ENCODE data around the gene PROSER2.

The PROSER2 gene

GRCh38 chr10:11856089-11856488 is 32.9 kb downstream of the PROSER2 start:
- no peak overlapping the region for H3K4me3 ChIP-seq (replicated peaks; ENCODE audit: low read depth, low read length)
- no peak for TF ChIP-seq CTCF (IDR thresholded peaks at IDR 0.05; ENCODE audit: low read length, missing control alignments)
- no peak for DNase-seq (ENCODE audit: low read depth)

GRCh38 chr10:11856678-11857077 is 33.5 kb downstream of the PROSER2 start:
- DNase-seq (ENCODE audit: low read depth): no peak
- no peak for TF ChIP-seq CTCF (IDR thresholded peaks at IDR 0.05; ENCODE audit: low read length, missing control alignments)
- H3K4me3 ChIP-seq (replicated peaks; ENCODE audit: low read depth, low read length): no peak overlapping the region

- no peak overlapping the region for H3K4me3 ChIP-seq (replicated peaks; ENCODE audit: low read depth, low read length)
- DNase-seq (ENCODE audit: low read depth): no peak
- no peak for TF ChIP-seq CTCF (IDR thresholded peaks at IDR 0.05; ENCODE audit: low read length, missing control alignments)
These were observed 34.9 kb downstream of the PROSER2 start for GRCh38 chr10:11858093-11858492.

- no peak for DNase-seq (ENCODE audit: low read depth)
- no peak overlapping the region for H3K4me3 ChIP-seq (replicated peaks; ENCODE audit: low read depth, low read length)
- TF ChIP-seq CTCF (IDR thresholded peaks at IDR 0.05; ENCODE audit: low read length, missing control alignments): no peak
These were observed 38.2 kb downstream of the PROSER2 start for GRCh38 chr10:11861341-11861740.

GRCh38 chr10:11861811-11862428 is 38.8 kb downstream of the PROSER2 start:
- no peak overlapping the region for H3K4me3 ChIP-seq (replicated peaks; ENCODE audit: low read depth, low read length)
- TF ChIP-seq CTCF (IDR thresholded peaks at IDR 0.05; ENCODE audit: low read length, missing control alignments): no peak
- no peak for DNase-seq (ENCODE audit: low read depth)

GRCh38 chr10:11863353-11864109 is 40.4 kb downstream of the PROSER2 start:
- TF ChIP-seq CTCF (IDR thresholded peaks at IDR 0.05; ENCODE audit: low read length, missing control alignments): no peak
- no peak for DNase-seq (ENCODE audit: low read depth)
- no peak overlapping the region for H3K4me3 ChIP-seq (replicated peaks; ENCODE audit: low read depth, low read length)

- TF ChIP-seq CTCF (IDR thresholded peaks at IDR 0.05; ENCODE audit: low read length, missing control alignments): no peak
- no peak overlapping the region for H3K4me3 ChIP-seq (replicated peaks; ENCODE audit: low read depth, low read length)
- DNase-seq (ENCODE audit: low read depth): no peak
These were observed 41.6 kb downstream of the PROSER2 start for GRCh38 chr10:11864727-11865126.

Data from fibroblast of pulmonary artery (primary cell).